ENCODE results near the gene PRR23B.

- TF ChIP-seq RXRA (IDR thresholded peaks at IDR 0.05; ENCODE audit: borderline replicate concordance, low read depth) (no peak), POLR2AphosphoS5 (IDR thresholded peaks at IDR 0.05; ENCODE audit: low read depth, low read length) (no peak)
Measured at GRCh38 chr3:138975351-138975750, 45.4 kb downstream of the PRR23B start.
